ENCODE measurements around the gene ARHGAP26. TPM values are rescaled to one million over a fixed set of nuclear protein-coding genes. Genes with fewer than 3 reads are reported as not detected.

ARHGAP26 gene
- total and polyA plus RNA-seq, 4 donors = 5.4 to 52.3 (median 30.4) TPM

DNA sequence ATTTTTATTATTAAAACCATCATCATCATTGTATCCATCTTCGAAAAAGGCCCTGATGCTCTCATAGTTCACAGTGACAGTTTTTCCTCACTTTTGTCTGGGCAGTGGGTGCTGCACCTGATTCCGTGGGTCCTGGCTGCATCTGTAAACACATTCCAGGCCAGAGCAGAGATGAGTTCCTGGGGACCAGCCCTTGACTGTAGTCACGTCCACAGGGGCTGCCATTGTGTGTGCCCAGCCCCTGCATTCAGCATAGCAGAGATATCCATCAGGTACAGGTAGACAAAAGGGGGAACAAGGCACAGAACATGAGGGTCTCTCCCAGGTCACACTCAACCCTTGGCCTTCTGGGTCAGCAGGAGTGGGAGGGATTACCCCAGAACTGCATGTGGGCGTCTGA lies 444.3 kb downstream of the ARHGAP26 start:
- DNase-seq (no peak), ATAC-seq (ENCODE audit: insufficient read depth, low FRiP score) (no peak)
- Histone ChIP-seq H3K27me3 (ENCODE audit: control insufficient read depth in 3 of 3, insufficient read depth in 3 of 3, low read length in 2 of 3) (no peaks in the 10 kb centered on the region), H3K4me3 (no peak overlapping the region), H3K9me3 (ENCODE audit: control insufficient read depth in 4 of 4, insufficient read depth in 3 of 4, low read length in 3 of 4) (no peaks in the 10 kb centered on the region), H3K27ac (ENCODE audit: low read depth in 1 of 2, low read length in 1 of 2) (no peak overlapping the region), H3K36me3 (ENCODE audit: control insufficient read depth in 4 of 4, insufficient read depth in 4 of 4, low read length in 4 of 4) (peaks cover 0 to 10% (median 3%) of the 10 kb centered on the region in 4 donors), H3K4me1 (ENCODE audit: control insufficient read depth in 5 of 5, insufficient read depth in 5 of 5, low read length in 5 of 5) (peaks cover 0 to 22% (median 8%) of the 10 kb centered on the region in 5 donors), H3K9ac (ENCODE audit: insufficient read depth in 1 of 2, low read length in 2 of 2) (no peak overlapping the region)
- WGBS, 2 donors = 93 to 95% methylated on average over 4 of the region's 4 CpGs
- TF ChIP-seq, protein P1, sequence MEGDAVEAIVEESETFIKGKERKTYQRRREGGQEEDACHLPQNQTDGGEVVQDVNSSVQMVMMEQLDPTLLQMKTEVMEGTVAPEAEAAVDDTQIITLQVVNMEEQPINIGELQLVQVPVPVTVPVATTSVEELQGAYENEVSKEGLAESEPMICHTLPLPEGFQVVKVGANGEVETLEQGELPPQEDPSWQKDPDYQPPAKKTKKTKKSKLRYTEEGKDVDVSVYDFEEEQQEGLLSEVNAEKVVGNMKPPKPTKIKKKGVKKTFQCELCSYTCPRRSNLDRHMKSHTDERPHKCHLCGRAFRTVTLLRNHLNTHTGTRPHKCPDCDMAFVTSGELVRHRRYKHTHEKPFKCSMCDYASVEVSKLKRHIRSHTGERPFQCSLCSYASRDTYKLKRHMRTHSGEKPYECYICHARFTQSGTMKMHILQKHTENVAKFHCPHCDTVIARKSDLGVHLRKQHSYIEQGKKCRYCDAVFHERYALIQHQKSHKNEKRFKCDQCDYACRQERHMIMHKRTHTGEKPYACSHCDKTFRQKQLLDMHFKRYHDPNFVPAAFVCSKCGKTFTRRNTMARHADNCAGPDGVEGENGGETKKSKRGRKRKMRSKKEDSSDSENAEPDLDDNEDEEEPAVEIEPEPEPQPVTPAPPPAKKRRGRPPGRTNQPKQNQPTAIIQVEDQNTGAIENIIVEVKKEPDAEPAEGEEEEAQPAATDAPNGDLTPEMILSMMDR (IDR thresholded peaks at IDR 0.05; ENCODE audit: control extremely low read depth, extremely low read depth) = no peak

DNA sequence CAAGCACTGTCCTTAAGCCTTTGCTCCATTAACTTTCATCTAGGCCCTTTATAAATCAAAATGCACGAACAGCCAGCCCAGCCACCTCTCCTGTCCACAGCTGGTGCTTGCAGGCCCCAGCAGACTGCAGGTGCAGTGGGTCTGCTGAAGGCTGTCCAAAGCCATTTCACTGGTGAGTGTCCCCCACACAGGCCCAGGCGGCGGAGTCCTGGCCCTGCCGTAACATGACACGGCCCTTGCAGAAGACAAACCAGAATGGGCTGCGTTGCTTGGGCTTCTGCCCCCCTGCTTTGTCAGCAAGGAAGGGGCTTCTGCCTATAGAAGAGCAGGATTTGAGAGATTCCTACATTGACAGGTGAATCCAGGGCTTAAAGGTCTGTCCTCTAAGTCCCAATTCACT lies 444.7 kb downstream of the ARHGAP26 start:
- no peak for ATAC-seq (ENCODE audit: insufficient read depth, low FRiP score)
- Histone ChIP-seq H3K9ac (ENCODE audit: insufficient read depth in 1 of 2, low read length in 2 of 2) (no peak overlapping the region), H3K9me3 (ENCODE audit: control insufficient read depth in 4 of 4, insufficient read depth in 3 of 4, low read length in 3 of 4) (no peaks in the 10 kb centered on the region), H3K4me1 (ENCODE audit: control insufficient read depth in 5 of 5, insufficient read depth in 5 of 5, low read length in 5 of 5) (peaks cover 0 to 22% (median 8%) of the 10 kb centered on the region in 5 donors), H3K4me3 (no peak overlapping the region), H3K36me3 (ENCODE audit: control insufficient read depth in 4 of 4, insufficient read depth in 4 of 4, low read length in 4 of 4) (peaks cover 0 to 10% (median 3%) of the 10 kb centered on the region in 4 donors), H3K27ac (ENCODE audit: low read depth in 1 of 2, low read length in 1 of 2) (no peak overlapping the region), H3K27me3 (ENCODE audit: control insufficient read depth in 3 of 3, insufficient read depth in 3 of 3, low read length in 2 of 3) (no peaks in the 10 kb centered on the region)
- TF ChIP-seq, protein P1 (IDR thresholded peaks at IDR 0.05; ENCODE audit: control extremely low read depth, extremely low read depth) = no peak
- WGBS, 2 donors = 82 to 91% methylated on average over 6 of the region's 6 CpGs
- DNase-seq = no peak

DNA sequence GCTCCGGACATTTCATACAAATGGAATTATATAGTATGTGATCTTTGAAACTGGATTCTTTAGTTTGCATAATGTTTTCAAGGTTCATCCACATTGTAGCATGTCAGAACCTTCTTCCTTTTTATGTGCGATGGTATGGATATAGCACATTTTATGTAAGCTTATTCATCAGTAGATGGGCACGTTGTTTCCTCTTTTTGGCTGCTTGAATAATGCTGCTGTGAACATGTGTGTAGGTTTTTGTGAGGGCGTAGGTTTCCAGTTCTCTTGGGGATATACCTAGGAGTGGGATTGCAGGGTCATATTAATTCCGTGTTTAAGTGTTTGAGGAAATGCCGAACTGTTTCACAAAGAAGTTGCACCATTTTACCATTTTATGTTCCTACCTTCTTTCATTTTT lies 445.5 kb downstream of the ARHGAP26 start:
- no peak for ATAC-seq (ENCODE audit: insufficient read depth, low FRiP score)
- peaks cover 0 to 10% (median 3%) of the 10 kb centered on the region in 4 donors for H3K36me3 ChIP-seq (ENCODE audit: control insufficient read depth in 4 of 4, insufficient read depth in 4 of 4, low read length in 4 of 4)
- TF ChIP-seq, protein P1 (IDR thresholded peaks at IDR 0.05; ENCODE audit: control extremely low read depth, extremely low read depth) = no peak

DNA sequence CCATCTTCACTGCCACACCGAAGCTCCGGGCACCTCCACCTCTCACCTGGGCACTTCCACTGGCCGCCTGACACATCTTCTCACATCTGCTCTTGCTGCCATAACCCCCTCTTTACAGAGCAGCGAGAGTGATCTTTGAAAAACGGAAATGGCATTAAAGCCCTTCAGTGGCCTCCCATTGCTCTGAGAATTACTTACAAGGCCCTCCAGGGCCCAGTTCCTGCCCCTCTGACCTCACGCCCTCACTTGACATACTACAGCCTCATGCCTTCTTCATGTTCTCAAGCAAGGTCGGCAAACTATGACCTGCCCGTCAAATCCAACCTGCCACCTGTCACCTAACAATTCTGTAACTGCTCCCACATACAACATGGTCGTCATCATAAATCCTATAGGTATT lies 446.0 kb downstream of the ARHGAP26 start:
- no peaks in the 10 kb centered on the region for H3K27me3 ChIP-seq (ENCODE audit: control insufficient read depth in 3 of 3, insufficient read depth in 3 of 3, low read length in 2 of 3)
- no peak overlapping the region for H3K27ac ChIP-seq (ENCODE audit: low read depth in 1 of 2, low read length in 1 of 2)
- DNase-seq = no peak
- no peak overlapping the region for H3K9ac ChIP-seq (ENCODE audit: insufficient read depth in 1 of 2, low read length in 2 of 2)
- peaks cover 0 to 22% (median 8%) of the 10 kb centered on the region in 5 donors for H3K4me1 ChIP-seq (ENCODE audit: control insufficient read depth in 5 of 5, insufficient read depth in 5 of 5, low read length in 5 of 5)
- 88 to 91% methylated on average over 9 of the region's 9 CpGs for WGBS, 2 donors
- peaks cover 0 to 10% (median 3%) of the 10 kb centered on the region in 4 donors for H3K36me3 ChIP-seq (ENCODE audit: control insufficient read depth in 4 of 4, insufficient read depth in 4 of 4, low read length in 4 of 4)
- no peaks in the 10 kb centered on the region for H3K9me3 ChIP-seq (ENCODE audit: control insufficient read depth in 4 of 4, insufficient read depth in 3 of 4, low read length in 3 of 4)
- TF ChIP-seq, protein P1 (IDR thresholded peaks at IDR 0.05; ENCODE audit: control extremely low read depth, extremely low read depth) = no peak
- no peak for ATAC-seq (ENCODE audit: insufficient read depth, low FRiP score)
- H3K4me3 ChIP-seq = no peak overlapping the region

More for the DNA sequence above, 445.5 kb downstream of the ARHGAP26 start:
- Histone ChIP-seq H3K9ac (ENCODE audit: insufficient read depth in 1 of 2, low read length in 2 of 2) (no peak overlapping the region), H3K4me3 (no peak overlapping the region), H3K4me1 (ENCODE audit: control insufficient read depth in 5 of 5, insufficient read depth in 5 of 5, low read length in 5 of 5) (peaks cover 0 to 22% (median 10%) of the 10 kb centered on the region in 5 donors), H3K27ac (ENCODE audit: low read depth in 1 of 2, low read length in 1 of 2) (no peak overlapping the region), H3K9me3 (ENCODE audit: control insufficient read depth in 4 of 4, insufficient read depth in 3 of 4, low read length in 3 of 4) (no peaks in the 10 kb centered on the region), H3K27me3 (ENCODE audit: control insufficient read depth in 3 of 3, insufficient read depth in 3 of 3, low read length in 2 of 3) (no peaks in the 10 kb centered on the region)
- WGBS, 2 donors = 51 to 79% methylated on average over 6 of the region's 6 CpGs
- DNase-seq = no peak

All from lung (tissue), 12 donors.